Fibroblast of lung (primary cell): ENCODE results near the gene SIK3. TPM values are rescaled to one million over a fixed set of nuclear protein-coding genes. Genes with fewer than 3 reads are reported as not detected.

Experiments
- DNase-seq, 2 donors: peaks; one replicate each; pipeline versions ENCODE4 v3.0.0 to v3.0.0-alpha.2; 2010; ENCODE audit warnings: low read depth in 2 of 2
- H2AFZ ChIP-seq: 2 replicates; pipeline ENCODE4 v1.5.1; 2012; ENCODE audit warnings: low read length, control low read depth, inconsistent platforms
- H3K27ac ChIP-seq: 2 replicates; pipeline ENCODE4 v1.5.1; 2011; ENCODE audit warnings: low read length, control low read depth; ENCODE audit not compliant: insufficient read depth
- H3K27me3 ChIP-seq: 2 replicates; pipeline ENCODE4 v1.5.1; 2011; ENCODE audit warnings: mild to moderate bottlenecking, low read length; ENCODE audit not compliant: control insufficient read depth, insufficient read depth
- H3K36me3 ChIP-seq: 2 replicates; pipeline ENCODE4 v1.5.1; 2011; ENCODE audit warnings: low read length; ENCODE audit not compliant: control insufficient read depth, insufficient read depth
- H3K4me1 ChIP-seq: 2 replicates; pipeline ENCODE4 v1.5.1; 2011; ENCODE audit warnings: low read length; ENCODE audit not compliant: control insufficient read depth, insufficient read depth; ENCODE audit errors: extremely low read depth
- H3K4me2 ChIP-seq: 2 replicates; pipeline ENCODE4 v1.5.1; 2011; ENCODE audit warnings: low read length, control low read depth; ENCODE audit not compliant: insufficient read depth; ENCODE audit errors: extremely low read depth
- H3K4me3 ChIP-seq, 4 experiments: fragments of 200-600 bp in 1 of 4; sonication (generic) in 1 of 4; replicated peaks in 1 of 4; 2 replicates each; pipeline ENCODE4 v1.5.1; 2011 to 2016; ENCODE audit warnings: low read length in 4 of 4, low read depth in 3 of 4, mild to moderate bottlenecking in 3 of 4, control low read depth in 2 of 4, inconsistent platforms in 1 of 4, mixed read lengths in 1 of 4; ENCODE audit not compliant: insufficient read depth in 1 of 4; ENCODE audit errors: control extremely low read depth in 1 of 4
- H3K79me2 ChIP-seq: 2 replicates; pipeline ENCODE4 v1.5.1; 2012; ENCODE audit warnings: mild to moderate bottlenecking, low read length, inconsistent platforms; ENCODE audit not compliant: control insufficient read depth, insufficient read depth
- H3K9ac ChIP-seq: 2 replicates; pipeline ENCODE4 v1.5.1; 2011; ENCODE audit warnings: mild to moderate bottlenecking, low read length, control low read depth; ENCODE audit not compliant: insufficient read depth
- H3K9me3 ChIP-seq: 2 replicates; pipeline ENCODE4 v1.5.1; 2012; ENCODE audit warnings: low read depth, low read length; ENCODE audit not compliant: control insufficient read depth, insufficient read depth
- H4K20me1 ChIP-seq: 2 replicates; pipeline ENCODE4 v1.5.1; 2011; ENCODE audit warnings: low read length; ENCODE audit not compliant: control insufficient read depth, insufficient read depth; ENCODE audit errors: extremely low read depth
- CTCF ChIP-seq, 2 donors: IDR thresholded peaks in 1 of 2; conservative IDR thresholded peaks in 1 of 2; 1 replicate in 1 of 2; 2 replicates in 1 of 2; pipeline ENCODE4 v1.5.1; 2011 to 2012; ENCODE audit warnings: low read length in 2 of 2, control low read depth in 1 of 2, inconsistent platforms in 1 of 2, low read depth in 1 of 2, mild to moderate bottlenecking in 1 of 2
- EZH2 ChIP-seq: IDR thresholded peaks from 2 replicates; pipeline ENCODE4 v1.5.1; 2012; ENCODE audit warnings: low read length, control low read depth, mild to moderate bottlenecking; ENCODE audit errors: missing control alignments
- polyA plus RNA-seq, 2 donors: library from polyadenylated mRNA; depleted of rRNA in 1 of 2; stranded (reverse) in 1 of 2; unstranded in 1 of 2; fragments of >200 nt; gene quantifications; 2 replicates each; pipeline ENCODE4 v1.2.1, GENCODE V29; 2011 to 2012; ENCODE audit warnings: missing spikeins in 1 of 2
- total RNA-seq: library from RNA; depleted of rRNA; stranded (reverse); fragments of >200 nt; gene quantifications from 2 replicates; pipeline ENCODE4 v1.2.1, GENCODE V29; 2014

The SIK3 gene
- total and polyA plus RNA-seq, 2 donors (not counting 1 experiment from before 2014, with no cell fraction given): 7.1 to 22.8 TPM

DNA sequence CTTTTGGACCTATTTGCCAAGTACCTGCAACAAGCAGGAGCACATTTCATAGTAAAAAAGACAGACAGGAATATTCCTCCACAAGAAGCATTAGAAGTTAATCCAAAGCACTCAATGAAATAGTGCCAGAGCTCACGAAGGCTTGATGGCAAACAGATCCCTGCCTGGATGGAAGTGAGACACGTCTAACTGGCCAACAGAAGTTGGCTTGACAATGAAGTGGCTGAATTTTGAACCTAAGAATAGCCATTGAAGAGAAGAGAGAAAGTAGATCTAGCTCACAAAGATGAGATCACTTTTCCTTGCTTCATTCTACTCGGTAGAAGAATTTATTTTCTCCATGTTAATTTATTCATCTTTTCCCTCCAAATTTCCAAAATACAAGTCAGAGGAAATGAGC, 230.2 kb downstream of the SIK3 start:
- H3K9me3 ChIP-seq: no peaks in the 10 kb centered on the region
- H3K9ac ChIP-seq: no peak overlapping the region
- peaks cover 5% of the 10 kb centered on the region for H3K4me1 ChIP-seq
- H2AFZ ChIP-seq: no peak overlapping the region
- H3K27ac ChIP-seq: no peak overlapping the region
- TF ChIP-seq CTCF (conservative IDR thresholded peaks at IDR 0.05 in 1 of 2, IDR thresholded peaks at IDR 0.05 in 1 of 2; ENCODE audit: low read depth in 1 of 2, low read length in 2 of 2): no peak
- no peak for TF ChIP-seq EZH2
- no peaks in the 10 kb centered on the region for H4K20me1 ChIP-seq
- DNase-seq: no peak
- no peaks in the 10 kb centered on the region for H3K27me3 ChIP-seq
- no peak overlapping the region for H3K4me3 ChIP-seq
- H3K4me2 ChIP-seq: no peak overlapping the region
- no peaks in the 10 kb centered on the region for H3K79me2 ChIP-seq
- peaks cover 7% of the 10 kb centered on the region for H3K36me3 ChIP-seq

GRCh38 chr11:116867619-116868018, 230.6 kb downstream of the SIK3 start:
- no peak for DNase-seq
- no peak overlapping the region for H2AFZ ChIP-seq
- H3K4me2 ChIP-seq: no peak overlapping the region
- no peaks in the 10 kb centered on the region for H3K9me3 ChIP-seq
- no peak overlapping the region for H3K27ac ChIP-seq
- H3K79me2 ChIP-seq: no peaks in the 10 kb centered on the region
- no peak overlapping the region for H3K4me3 ChIP-seq
- no peaks in the 10 kb centered on the region for H4K20me1 ChIP-seq
- no peak overlapping the region for H3K9ac ChIP-seq
- no peaks in the 10 kb centered on the region for H3K27me3 ChIP-seq
- peaks cover 7% of the 10 kb centered on the region for H3K36me3 ChIP-seq
- TF ChIP-seq CTCF (conservative IDR thresholded peaks at IDR 0.05 in 1 of 2, IDR thresholded peaks at IDR 0.05 in 1 of 2; ENCODE audit: low read depth in 1 of 2, low read length in 2 of 2): no peak
- no peak for TF ChIP-seq EZH2
- H3K4me1 ChIP-seq: peaks cover 5% of the 10 kb centered on the region

DNA sequence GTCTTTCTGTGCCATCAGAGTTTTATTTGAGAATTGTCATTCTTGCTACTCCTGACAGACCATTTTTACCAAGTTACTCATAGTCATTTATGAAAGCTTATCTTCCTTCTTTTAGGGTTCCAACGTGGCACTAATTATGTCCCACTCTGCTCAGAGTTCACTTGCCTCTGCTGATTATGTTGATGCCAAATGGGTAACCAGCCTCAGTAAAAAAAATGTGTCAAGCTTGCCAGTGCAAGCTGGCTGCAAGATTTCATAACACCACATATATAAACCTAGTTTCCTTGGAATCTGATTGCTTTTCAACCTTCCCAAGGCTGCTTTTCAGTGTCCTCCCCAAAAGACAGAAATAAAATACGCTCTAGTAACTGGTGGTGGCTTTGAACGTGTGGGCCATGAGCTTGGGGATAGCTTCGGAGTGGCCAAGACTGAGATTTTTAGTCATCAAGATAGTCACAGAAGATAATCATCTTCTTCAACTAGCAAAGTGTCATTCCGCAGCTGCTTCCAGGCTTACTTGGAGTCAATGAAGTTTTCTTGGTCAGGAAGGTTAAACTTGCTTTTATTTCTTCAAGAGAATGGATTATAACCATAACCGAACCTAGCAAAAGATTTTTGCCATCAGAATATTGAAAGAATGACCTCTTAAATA, 231.3 kb downstream of the SIK3 start:
- no peak overlapping the region for H3K4me3 ChIP-seq
- H3K27me3 ChIP-seq: no peaks in the 10 kb centered on the region
- no peak overlapping the region for H3K9ac ChIP-seq
- no peak for DNase-seq
- H2AFZ ChIP-seq: no peak overlapping the region
- no peak overlapping the region for H3K4me2 ChIP-seq
- no peaks in the 10 kb centered on the region for H4K20me1 ChIP-seq
- H3K79me2 ChIP-seq: no peaks in the 10 kb centered on the region
- peaks cover 7% of the 10 kb centered on the region for H3K36me3 ChIP-seq
- no peaks in the 10 kb centered on the region for H3K9me3 ChIP-seq
- H3K27ac ChIP-seq: no peak overlapping the region
- no peak for TF ChIP-seq EZH2
- TF ChIP-seq CTCF (conservative IDR thresholded peaks at IDR 0.05 in 1 of 2, IDR thresholded peaks at IDR 0.05 in 1 of 2; ENCODE audit: low read depth in 1 of 2, low read length in 2 of 2): no peak
- peaks cover 5% of the 10 kb centered on the region for H3K4me1 ChIP-seq
